NCI-H2171 (cell line): Measurements from ENCODE around the gene BTG1.
A peak's percentile ranks its signal among the peaks of the same experiment; 100 is the strongest.

Source experiments
- DNase-seq: peaks from one replicate; lab custom pipeline; 2025; lab: John Stamatoyannopoulos, UW

BTG1 gene

GRCh38 chr12:92133171-92133570 lies 12.5 kb downstream of the BTG1 start:
- DNase-seq, result no peak

DNA sequence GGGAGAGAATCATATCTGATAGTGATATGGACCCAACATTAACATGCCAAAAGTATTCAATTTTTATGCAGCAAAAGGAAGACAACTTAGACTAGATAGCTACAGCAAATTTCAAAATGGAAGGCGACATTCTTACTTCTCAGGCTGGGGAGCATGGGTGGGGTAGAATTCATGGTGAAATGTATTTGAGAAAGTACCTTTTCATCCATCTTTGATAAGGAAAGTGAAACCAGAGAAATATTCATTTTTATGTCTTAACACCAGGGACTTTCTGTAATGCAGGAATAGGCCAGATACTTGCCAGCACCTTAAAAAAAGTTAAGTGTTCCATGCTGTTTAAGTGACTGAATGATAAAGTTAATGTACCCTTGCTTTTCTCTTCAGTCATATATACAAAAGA lies 13.4 kb downstream of the BTG1 start:
- no peak for DNase-seq

GRCh38 chr12:92130999-92131398 lies 14.6 kb downstream of the BTG1 start:
- no peak for DNase-seq

DNA sequence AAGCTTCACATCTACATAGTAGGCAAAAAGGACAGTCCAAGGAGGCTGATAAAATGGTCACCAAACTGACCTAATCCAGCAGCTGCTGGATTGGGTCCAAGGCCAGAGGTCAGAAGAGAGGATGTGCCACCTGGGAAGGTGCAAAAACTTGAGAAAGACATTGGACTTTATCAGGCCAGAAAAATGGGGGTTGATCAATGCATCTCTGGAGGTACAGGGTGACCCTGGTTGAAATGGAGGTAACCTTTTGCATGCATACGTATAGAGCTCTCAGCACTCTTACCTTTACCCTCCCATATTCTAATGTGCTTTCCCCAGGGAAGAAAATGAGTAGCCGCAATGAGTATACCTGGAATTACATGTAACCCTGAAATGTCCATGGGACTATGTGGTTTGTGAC lies 16.0 kb downstream of the BTG1 start:
- no peak for DNase-seq

DNA sequence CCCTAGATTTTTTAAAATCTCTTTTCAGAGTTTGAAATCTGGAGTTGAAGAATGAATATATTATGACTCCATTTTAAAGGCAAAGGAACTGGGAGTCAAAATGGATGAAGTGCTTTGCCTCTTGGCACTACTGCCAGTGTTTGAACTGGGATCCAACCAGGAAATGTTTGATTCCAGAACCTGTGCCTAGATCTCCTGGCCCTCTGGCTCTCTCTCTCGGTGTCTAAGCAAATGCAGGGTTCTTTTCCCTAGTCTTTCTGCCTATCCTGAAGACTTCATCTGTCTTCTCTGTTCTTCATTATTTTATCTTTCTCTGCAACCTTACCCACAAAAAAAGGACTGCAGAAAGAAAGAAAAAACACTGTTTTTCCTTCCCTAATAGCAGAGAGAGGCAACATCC lies 17.0 kb downstream of the BTG1 start:
- no peak for DNase-seq

- no peak for DNase-seq
Observed at GRCh38 chr12:92124689-92125029, 21.0 kb downstream of the BTG1 start.

GRCh38 chr12:92123780-92124688 lies 21.6 kb downstream of the BTG1 start:
- DNase-seq, result no peak

- no peak for DNase-seq
Observed at GRCh38 chr12:92122941-92123779, 22.5 kb downstream of the BTG1 start.

- DNase-seq, result no peak
Observed at GRCh38 chr12:92121826-92122225, 23.8 kb downstream of the BTG1 start.

DNA sequence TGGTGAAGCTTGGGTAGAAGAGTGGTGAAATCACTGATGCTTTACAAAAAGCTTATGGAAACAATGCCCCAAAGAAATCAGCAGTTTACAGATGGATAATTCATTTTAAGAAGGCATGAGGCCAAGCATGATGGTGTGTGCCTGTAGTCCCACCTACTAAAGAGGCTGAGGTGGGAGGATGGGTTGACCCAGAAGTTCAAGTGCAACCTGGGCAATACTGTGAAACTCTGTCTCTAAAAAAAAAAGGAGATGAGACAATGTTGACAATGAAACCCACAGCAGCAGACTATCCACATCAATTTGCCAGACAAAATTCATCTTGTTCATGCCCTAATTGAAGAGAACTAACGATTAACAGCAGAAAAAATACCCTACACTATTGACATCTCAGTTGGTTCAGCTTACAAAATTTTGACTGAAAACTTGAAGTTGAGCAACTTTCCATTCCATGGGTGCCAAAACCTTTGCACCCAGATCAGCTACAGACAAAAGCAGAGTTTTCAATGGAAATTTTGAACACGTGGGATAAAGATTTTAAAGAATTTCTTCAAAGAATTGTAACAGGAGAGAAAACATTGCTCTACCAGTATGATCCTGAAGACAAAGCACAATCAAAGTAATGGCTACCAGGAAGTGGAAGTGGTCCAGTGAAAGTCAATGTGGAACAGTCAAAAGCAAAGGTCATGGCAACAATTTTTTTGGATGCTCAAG lies 26.7 kb downstream of the BTG1 start:
- no peak for DNase-seq

DNA sequence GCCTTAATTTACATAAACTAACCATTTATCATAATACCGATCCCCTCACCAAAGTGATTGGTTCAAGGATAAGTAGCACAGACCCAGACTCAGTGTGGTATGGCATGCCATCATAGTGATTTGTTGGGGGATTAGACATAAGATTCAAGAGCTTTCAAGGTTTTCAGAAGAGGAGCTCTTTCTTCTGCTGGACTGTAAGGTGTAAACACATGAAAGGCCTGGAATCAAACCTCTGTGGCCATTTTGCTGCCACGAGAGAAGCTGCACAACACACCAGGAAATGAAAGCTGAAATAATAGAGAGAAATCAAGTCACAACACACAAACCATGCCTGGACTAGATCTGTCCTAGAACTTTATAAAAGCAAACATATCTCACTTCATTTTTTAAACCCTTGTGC lies 30.8 kb downstream of the BTG1 start:
- DNase-seq, result no peak

DNA sequence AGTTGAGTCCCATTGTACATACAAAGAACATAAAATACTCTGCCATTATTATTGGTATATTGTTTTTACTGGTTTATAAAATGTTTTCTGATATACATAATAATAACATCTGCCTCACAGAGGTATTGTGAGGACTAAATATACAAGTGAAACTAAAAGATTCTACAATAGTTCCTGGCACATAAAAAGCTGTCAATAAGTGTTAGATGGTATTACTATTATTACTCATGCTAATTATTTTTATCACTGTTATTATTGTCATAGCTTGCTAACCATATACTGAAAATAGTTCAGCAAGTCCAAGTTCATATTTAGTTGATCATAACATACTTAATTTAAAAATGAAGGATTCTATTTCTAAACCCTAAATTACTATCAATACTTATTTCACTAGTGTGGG lies 34.4 kb downstream of the BTG1 start:
- DNase-seq, result no peak

- no peak for DNase-seq
Observed at GRCh38 chr12:92110083-92110640, 35.5 kb downstream of the BTG1 start.

DNA sequence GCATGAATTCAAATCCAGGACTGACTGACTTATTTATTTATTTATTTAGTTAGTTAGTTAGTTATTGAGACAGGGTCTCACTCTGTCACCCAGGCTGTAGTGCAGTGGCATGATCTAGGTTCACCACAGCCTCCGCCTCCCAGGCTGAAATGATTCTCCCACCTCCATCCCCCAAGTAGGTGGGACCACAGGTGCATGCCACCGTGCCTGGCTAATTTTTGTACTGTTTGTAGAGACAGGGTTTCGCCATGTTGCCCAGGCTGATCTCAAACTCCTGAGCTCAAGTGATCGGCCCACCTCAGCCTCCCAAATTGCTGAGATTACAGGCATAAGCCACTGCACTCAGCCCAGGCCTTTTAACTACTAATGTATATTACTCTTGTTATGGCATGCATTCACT lies 36.0 kb downstream of the BTG1 start:
- no peak for DNase-seq

DNA sequence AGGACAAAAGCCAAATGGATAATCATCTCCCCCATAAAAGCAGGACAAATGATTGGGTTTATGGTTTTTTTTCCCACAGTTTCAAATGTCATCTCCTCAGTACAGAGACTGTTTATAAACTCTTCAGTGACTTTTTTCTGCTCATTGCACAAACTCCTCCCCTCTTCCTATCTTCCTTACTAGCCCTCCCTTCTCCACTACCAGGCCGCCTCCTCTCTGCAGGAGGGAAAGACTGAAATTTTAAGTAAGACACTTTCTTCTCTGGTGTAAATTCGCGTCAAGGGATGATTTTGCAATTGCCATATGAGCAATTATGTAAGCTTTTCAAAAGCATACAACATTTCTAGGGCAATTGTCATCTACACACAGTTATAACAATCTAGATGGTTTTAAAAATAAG lies 37.0 kb downstream of the BTG1 start:
- peak; percentile 55 for DNase-seq

- DNase-seq, result no peak
Observed at GRCh38 chr12:92107621-92108131, 38.0 kb downstream of the BTG1 start.

DNA sequence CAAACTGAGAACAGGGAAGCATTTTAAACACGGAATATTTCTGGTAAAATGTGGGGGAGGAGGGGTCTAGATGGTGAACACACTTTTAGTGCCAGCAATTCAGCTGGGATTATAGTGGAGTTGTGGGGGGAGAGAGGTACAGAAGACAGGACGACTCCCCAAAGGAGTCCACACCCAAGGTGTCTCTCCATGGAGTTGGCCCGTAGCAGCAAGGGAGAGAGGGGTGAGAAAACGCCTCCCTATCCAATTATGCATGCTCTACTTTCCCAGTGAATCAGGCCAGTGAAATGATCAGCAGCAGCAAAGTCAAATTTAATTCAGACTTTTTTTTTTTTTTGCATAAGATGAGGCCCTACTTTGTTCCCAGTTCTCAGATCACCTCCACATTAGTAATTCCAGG lies 38.6 kb downstream of the BTG1 start:
- DNase-seq, result no peak

GRCh38 chr12:92105676-92106075 lies 40.0 kb downstream of the BTG1 start:
- DNase-seq, result no peak

DNA sequence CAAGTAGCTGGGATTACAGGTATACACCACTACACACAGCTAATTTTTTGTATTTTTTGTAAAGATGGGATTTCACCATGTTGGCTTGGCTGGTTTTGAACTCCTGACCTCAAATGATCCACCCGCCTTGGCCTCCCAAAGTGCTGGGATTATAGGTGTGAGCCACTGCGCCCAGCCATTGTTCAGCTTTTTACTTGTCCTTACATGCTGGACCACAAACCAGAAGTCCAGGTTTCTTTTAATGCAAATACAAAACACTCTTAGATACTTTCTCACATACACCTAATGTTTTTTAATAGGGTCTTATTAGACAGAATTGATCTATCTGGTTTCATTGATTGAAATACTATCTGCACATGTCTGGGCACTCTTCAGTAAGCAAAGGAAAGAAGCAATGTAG lies 40.5 kb downstream of the BTG1 start:
- no peak for DNase-seq

DNA sequence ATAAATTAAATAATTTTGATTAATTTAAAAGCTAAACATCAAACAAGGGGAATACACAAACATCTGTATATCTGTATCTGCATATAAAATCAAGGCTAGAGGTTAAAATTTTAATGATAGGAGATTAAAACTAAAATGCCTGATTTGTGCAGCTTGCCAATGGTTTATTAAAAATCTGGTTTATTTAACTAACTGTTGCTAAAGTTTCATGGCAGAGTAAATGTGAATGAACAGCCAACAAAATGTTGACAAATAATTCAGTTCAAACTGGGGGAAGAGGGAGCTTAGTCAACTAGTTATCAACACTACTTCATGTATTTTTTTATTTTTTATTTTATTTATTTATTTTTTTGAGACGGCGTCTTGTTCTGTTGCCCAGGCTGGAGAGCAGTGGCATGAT lies 43.0 kb downstream of the BTG1 start:
- DNase-seq, result no peak

DNA sequence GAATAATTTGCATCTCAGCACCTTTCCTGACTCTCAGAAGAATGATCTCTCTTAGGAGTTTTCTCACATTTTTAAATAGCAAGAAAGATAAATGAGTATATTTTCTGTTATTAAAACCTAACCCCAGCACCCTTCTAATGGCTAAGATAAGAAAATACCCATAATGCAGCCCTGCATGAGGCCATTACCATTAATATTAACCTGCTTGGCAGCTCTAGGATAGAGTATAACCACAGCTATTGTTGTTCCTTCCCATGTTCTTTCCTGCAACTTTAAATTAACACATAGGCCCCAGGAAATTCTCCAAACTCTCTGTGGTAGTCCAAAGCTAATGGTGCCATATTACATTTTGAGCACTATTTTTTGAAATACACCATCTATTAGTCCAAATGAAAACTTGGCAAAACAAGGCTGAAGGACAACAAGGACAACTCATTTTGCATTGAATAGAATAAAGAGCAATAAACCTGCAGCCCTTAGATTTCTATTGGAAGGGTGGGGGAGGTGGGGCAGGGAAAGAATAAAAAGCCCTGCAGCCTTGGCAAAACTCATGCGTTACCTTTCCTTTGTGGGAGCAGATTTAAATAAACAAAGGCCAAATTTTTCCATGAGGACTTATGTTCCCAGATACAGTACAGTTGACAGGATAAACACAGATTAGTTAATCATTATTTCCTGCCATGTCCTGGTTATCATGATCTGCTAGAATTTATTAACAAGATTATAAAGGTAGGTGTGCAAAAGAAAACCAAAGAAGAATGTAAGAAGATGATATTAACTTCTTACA lies 46.9 kb downstream of the BTG1 start:
- no peak for DNase-seq
